ENCODE data around the gene C1QTNF4. TPM values are rescaled to one million over a fixed set of nuclear protein-coding genes. Genes with fewer than 3 reads are reported as not detected.

The C1QTNF4 gene
- total and polyA plus RNA-seq, 9 of the 15 experiments (the other 6 are each of a cell fraction or from before 2014, with no cell fraction given): not detected

- Histone ChIP-seq H3K9ac (ENCODE audit: insufficient read depth in 1 of 2, low read depth in 2 of 2, low read length in 2 of 2) (no peak overlapping the region), H3K36me3 (ENCODE audit: control insufficient read depth, insufficient read depth, low read length) (peaks cover 70% of the 10 kb centered on the region; the same call in 2 of the 3 replicates), H3K4me1 (replicated peaks in 1 of 2; ENCODE audit: control insufficient read depth in 2 of 2, insufficient read depth in 2 of 2, low read length in 2 of 2) (peaks cover 0 to 4% of the 10 kb centered on the region in 2 experiments; a peak in 2 of 5 replicates), H2AFZ (ENCODE audit: low read depth, low read length) (no peak overlapping the region), H3K27ac (ENCODE audit: extremely low read depth, low read depth, low read length) (no peak overlapping the region), H3K79me2 (ENCODE audit: control insufficient read depth, insufficient read depth, low read length) (peaks cover 29% of the 10 kb centered on the region), H3K4me2 (ENCODE audit: insufficient read depth, low read length) (no peak overlapping the region), H3K9me1 (ENCODE audit: control insufficient read depth, insufficient read depth, low read length) (no peaks in the 10 kb centered on the region), H4K20me1 (replicated peaks; ENCODE audit: control insufficient read depth, insufficient read depth, low read length) (no peaks in the 10 kb centered on the region), H3K9me3 (replicated peaks; ENCODE audit: control insufficient read depth, insufficient read depth, low read depth, low read length) (no peaks in the 10 kb centered on the region), H3K27me3 (ENCODE audit: control insufficient read depth in 2 of 2, insufficient read depth in 2 of 2, low read length in 2 of 2) (no peaks in the 10 kb centered on the region), H3K4me3 (no peak overlapping the region)
- DNase-seq (ENCODE audit: extremely low read depth in 1 of 4, low spot score in 3 of 4): peak in 1 of 4 experiments; percentile 7
- TF ChIP-seq CEBPB (tag; IDR thresholded peaks at IDR 0.05) (no peak), MNT (conservative IDR thresholded peaks at IDR 0.05) (no peak), NFE2L1 (tag; IDR thresholded peaks at IDR 0.05; ENCODE audit: borderline replicate concordance, low read depth) (no peak), VEZF1 (CRISPR knock-in tag; IDR thresholded peaks at IDR 0.05) (no peak), ZBTB12 (CRISPR knock-in tag; IDR thresholded peaks at IDR 0.05) (no peak), ZFX (CRISPR knock-in tag; IDR thresholded peaks at IDR 0.05) (no peak), ATF4 (CRISPR knock-in tag; IDR thresholded peaks at IDR 0.05) (no peak)
- TF ChIP-seq, protein P1, sequence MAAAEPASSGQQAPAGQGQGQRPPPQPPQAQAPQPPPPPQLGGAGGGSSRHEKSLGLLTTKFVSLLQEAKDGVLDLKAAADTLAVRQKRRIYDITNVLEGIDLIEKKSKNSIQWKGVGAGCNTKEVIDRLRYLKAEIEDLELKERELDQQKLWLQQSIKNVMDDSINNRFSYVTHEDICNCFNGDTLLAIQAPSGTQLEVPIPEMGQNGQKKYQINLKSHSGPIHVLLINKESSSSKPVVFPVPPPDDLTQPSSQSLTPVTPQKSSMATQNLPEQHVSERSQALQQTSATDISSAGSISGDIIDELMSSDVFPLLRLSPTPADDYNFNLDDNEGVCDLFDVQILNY (CRISPR knock-in tag; IDR thresholded peaks at IDR 0.05): no peak
- TF ChIP-seq, protein P2, sequence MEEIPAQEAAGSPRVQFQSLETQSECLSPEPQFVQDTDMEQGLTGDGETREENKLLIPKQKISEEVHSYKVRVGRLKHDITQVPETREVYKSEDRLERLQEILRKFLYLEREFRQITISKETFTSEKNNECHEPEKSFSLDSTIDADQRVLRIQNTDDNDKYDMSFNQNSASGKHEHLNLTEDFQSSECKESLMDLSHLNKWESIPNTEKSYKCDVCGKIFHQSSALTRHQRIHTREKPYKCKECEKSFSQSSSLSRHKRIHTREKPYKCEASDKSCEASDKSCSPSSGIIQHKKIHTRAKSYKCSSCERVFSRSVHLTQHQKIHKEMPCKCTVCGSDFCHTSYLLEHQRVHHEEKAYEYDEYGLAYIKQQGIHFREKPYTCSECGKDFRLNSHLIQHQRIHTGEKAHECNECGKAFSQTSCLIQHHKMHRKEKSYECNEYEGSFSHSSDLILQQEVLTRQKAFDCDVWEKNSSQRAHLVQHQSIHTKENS (CRISPR knock-in tag; IDR thresholded peaks at IDR 0.05): no peak
- TSS peak; percentile 1 for BruUV-seq (replicated peaks)
- ChIA-PET POLR2A (interaction anchor here (1.0 to 1.1 kb wide), 2 partner anchors 15 to 23 kb away, joined by 3 read pairs; partner anchors contain the start of gene FAM180B), CTCF (ENCODE audit: low intra/inter-chr PET ratio) (no interaction called here)
- in situ Hi-C loops (cut with MboI): no loop called here
- no peak for FAIRE-seq
- 91% methylated on average over 4 of the region's 4 CpGs for WGBS (ENCODE audit: insufficient coverage, low coverage, missing lambda C conversion rate)
- intact Hi-C loops (cut with micrococcal nuclease): no loop called here
- ATAC-seq: no peak
Observed at GRCh38 chr11:47571357-47571729, 22.9 kb downstream of the C1QTNF4 start.

Measured in K562 (cell line).